Activated CD4-positive, alpha-beta T cell treated with anti-CD3 and anti-CD28 coated beads for 36 hours (primary cell): ENCODE measurements around the gene SMIM31. TPM values are rescaled to one million over a fixed set of nuclear protein-coding genes. Genes with fewer than 3 reads are reported as not detected.

Experiments used
- ATAC-seq: fragments of 200-7000 bp; cut with Tn5 transposase; one replicate; pipeline ENCODE4 v1.10.0; 2021; ENCODE audit warnings: mild to moderate bottlenecking, moderate library complexity
- CTCF ChIA-PET: fragments of 350-600 bp; sonication (Branson Sonifier 250); formaldehyde crosslinking; loops from one replicate; lab custom pipeline; 2021; ENCODE audit warnings: antibody characterized with exemption; lab: Charles Lee
- POLR2A ChIA-PET: fragments of 350-600 bp; sonication (Branson Sonifier 250); formaldehyde crosslinking; loops from one replicate; lab custom pipeline; 2021; ENCODE audit warnings: antibody characterized with exemption, inconsistent platforms; lab: Charles Lee
- DNase-seq: peaks from one replicate; pipeline ENCODE4 v3.0.0-alpha.2; 2020
- H3K27ac Mint-ChIP-seq: one replicate; pipeline ENCODE4 v1.8.0; 2021; ENCODE audit warnings: mixed read lengths
- H3K27me3 Mint-ChIP-seq: one replicate; pipeline ENCODE4 v1.8.0; 2021; ENCODE audit warnings: mixed read lengths
- H3K36me3 Mint-ChIP-seq: one replicate; pipeline ENCODE4 v1.8.0; 2021; ENCODE audit warnings: low read depth, mixed read lengths
- H3K4me1 Mint-ChIP-seq: one replicate; pipeline ENCODE4 v1.8.0; 2021; ENCODE audit warnings: mixed read lengths
- H3K4me3 Mint-ChIP-seq: one replicate; pipeline ENCODE4 v1.8.0; 2021; ENCODE audit warnings: mild to moderate bottlenecking, moderate library complexity, mixed read lengths
- H3K9me3 Mint-ChIP-seq: one replicate; pipeline ENCODE4 v1.8.0; 2021; ENCODE audit warnings: low read depth, mixed read lengths
- intact Hi-C, 2 experiments: fragments of 100-400 bp; cut with DNase I in 1 of 2; cut with micrococcal nuclease in 1 of 2; formaldehyde crosslinking; loops; one replicate each; pipeline versions ENCODE4 v1.14.2 to v1.15.1; 2022 to 2024; cut with DNase I, micrococcal nuclease
- total RNA-seq, 2 experiments: library from RNA; stranded (reverse); gene quantifications; one replicate each; pipeline ENCODE4 v1.2.3, GENCODE V29; 2021

Gene SMIM31
- total RNA-seq, 2 experiments from 2014 or later, result not detected

- no peaks in the 10 kb centered on the region for H3K27me3 Mint-ChIP-seq
- ATAC-seq (no peak), DNase-seq (no peak)
- intact Hi-C loops, result loop anchor here in 1 of 2 experiments (5.0 kb wide), 1 partner anchor 313 kb away; no protein-coding TSS in a partner anchor
- CTCF ChIA-PET, result interaction anchor here (0.6 kb wide), 1 partner anchor 314 kb away, joined by 3 read pairs; no protein-coding TSS in a partner anchor
- no peaks in the 10 kb centered on the region for H3K4me1 Mint-ChIP-seq
- H3K27ac Mint-ChIP-seq, result no peak overlapping the region
- H3K36me3 Mint-ChIP-seq, result no peaks in the 10 kb centered on the region
- H3K9me3 Mint-ChIP-seq, result no peaks in the 10 kb centered on the region
- no peak overlapping the region for H3K4me3 Mint-ChIP-seq
- POLR2A ChIA-PET, result no interaction called here
Measured at GRCh38 chr4:164783976-164784375, 30.0 kb downstream of the SMIM31 start.

GRCh38 chr4:164789047-164789446 lies 35.1 kb downstream of the SMIM31 start:
- ATAC-seq (no peak), DNase-seq (no peak)
- no peaks in the 10 kb centered on the region for H3K4me1 Mint-ChIP-seq
- intact Hi-C loops, result no loop called here
- peaks cover 2% of the 10 kb centered on the region for H3K27me3 Mint-ChIP-seq
- ChIA-PET CTCF (interaction anchor here (0.6 kb wide), 2 partner anchors 43 to 79 kb away, joined by 3 to 5 read pairs; no protein-coding TSS in a partner anchor), POLR2A (no interaction called here)
- H3K36me3 Mint-ChIP-seq, result no peaks in the 10 kb centered on the region
- H3K9me3 Mint-ChIP-seq, result no peaks in the 10 kb centered on the region
- H3K27ac Mint-ChIP-seq, result no peak overlapping the region
- H3K4me3 Mint-ChIP-seq, result no peak overlapping the region

- intact Hi-C loops, result no loop called here
- H3K9me3 Mint-ChIP-seq, result no peaks in the 10 kb centered on the region
- no peaks in the 10 kb centered on the region for H3K36me3 Mint-ChIP-seq
- ChIA-PET CTCF (interaction anchor here (1.0 kb wide), 1 partner anchor 12 kb away, joined by 3 read pairs; no protein-coding TSS in a partner anchor), POLR2A (no interaction called here)
- no peak for DNase-seq
- no peak overlapping the region for H3K4me3 Mint-ChIP-seq
- H3K27ac Mint-ChIP-seq, result no peak overlapping the region
- H3K4me1 Mint-ChIP-seq, result no peaks in the 10 kb centered on the region
- peaks cover 2% of the 10 kb centered on the region for H3K27me3 Mint-ChIP-seq
- ATAC-seq, result no peak
Measured at GRCh38 chr4:164790249-164790648, 36.3 kb downstream of the SMIM31 start.

- no peaks in the 10 kb centered on the region for H3K36me3 Mint-ChIP-seq
- no peaks in the 10 kb centered on the region for H3K9me3 Mint-ChIP-seq
- no peak overlapping the region for H3K27ac Mint-ChIP-seq
- H3K27me3 Mint-ChIP-seq, result peaks cover 3% of the 10 kb centered on the region
- intact Hi-C loops, result no loop called here
- ATAC-seq, result no peak
- H3K4me3 Mint-ChIP-seq, result no peak overlapping the region
- CTCF ChIA-PET, result no interaction called here
- no peak for DNase-seq
- POLR2A ChIA-PET, result interaction anchor here (0.6 kb wide), 1 partner anchor 21 kb away, joined by 4 read pairs; no protein-coding TSS in a partner anchor
- no peaks in the 10 kb centered on the region for H3K4me1 Mint-ChIP-seq
Measured at GRCh38 chr4:164799410-164799809, 45.5 kb downstream of the SMIM31 start.

- H3K27me3 Mint-ChIP-seq, result peaks cover 3% of the 10 kb centered on the region
- ATAC-seq, result no peak
- H3K4me3 Mint-ChIP-seq, result no peak overlapping the region
- H3K4me1 Mint-ChIP-seq, result no peaks in the 10 kb centered on the region
- ChIA-PET CTCF (interaction anchor here (1.5 kb wide), 1 partner anchor 25 kb away, joined by 3 read pairs; no protein-coding TSS in a partner anchor), POLR2A (no interaction called here)
- intact Hi-C loops, result no loop called here
- H3K27ac Mint-ChIP-seq, result no peak overlapping the region
- DNase-seq, result no peak
- H3K36me3 Mint-ChIP-seq, result no peaks in the 10 kb centered on the region
- no peaks in the 10 kb centered on the region for H3K9me3 Mint-ChIP-seq
Measured at GRCh38 chr4:164800786-164801185, 46.9 kb downstream of the SMIM31 start.

GRCh38 chr4:164802301-164802901 lies 48.5 kb downstream of the SMIM31 start:
- Mint-ChIP-seq H3K27ac (no peak overlapping the region), H3K27me3 (peaks cover 3% of the 10 kb centered on the region), H3K9me3 (no peaks in the 10 kb centered on the region), H3K4me3 (no peak overlapping the region), H3K36me3 (no peaks in the 10 kb centered on the region), H3K4me1 (no peaks in the 10 kb centered on the region)
- no peak for DNase-seq
- intact Hi-C loops, result no loop called here
- ATAC-seq, result no peak
- ChIA-PET POLR2A (no interaction called here), CTCF (no interaction called here)

- DNase-seq (no peak), ATAC-seq (no peak)
- H3K4me1 Mint-ChIP-seq, result no peaks in the 10 kb centered on the region
- no peak overlapping the region for H3K4me3 Mint-ChIP-seq
- H3K27me3 Mint-ChIP-seq, result peaks cover 3% of the 10 kb centered on the region
- H3K36me3 Mint-ChIP-seq, result no peaks in the 10 kb centered on the region
- ChIA-PET POLR2A (no interaction called here), CTCF (interaction anchor here (0.6 kb wide), 1 partner anchor 270 kb away, joined by 3 read pairs; no protein-coding TSS in a partner anchor)
- H3K27ac Mint-ChIP-seq, result no peak overlapping the region
- intact Hi-C loops, result no loop called here
- H3K9me3 Mint-ChIP-seq, result no peaks in the 10 kb centered on the region
Measured at GRCh38 chr4:164803702-164804101, 49.8 kb downstream of the SMIM31 start.

GRCh38 chr4:164807611-164808010 lies 53.7 kb downstream of the SMIM31 start:
- no peaks in the 10 kb centered on the region for H3K36me3 Mint-ChIP-seq
- ChIA-PET POLR2A (no interaction called here), CTCF (no interaction called here)
- H3K4me1 Mint-ChIP-seq, result no peaks in the 10 kb centered on the region
- H3K9me3 Mint-ChIP-seq, result no peaks in the 10 kb centered on the region
- intact Hi-C loops, result no loop called here
- ATAC-seq, result no peak
- peaks cover 3% of the 10 kb centered on the region for H3K27me3 Mint-ChIP-seq
- H3K4me3 Mint-ChIP-seq, result no peak overlapping the region
- no peak overlapping the region for H3K27ac Mint-ChIP-seq
- no peak for DNase-seq

- CTCF ChIA-PET, result interaction anchor here (0.6 kb wide), 1 partner anchor 645 kb away, joined by 3 read pairs; no protein-coding TSS in a partner anchor
- Mint-ChIP-seq H3K36me3 (no peaks in the 10 kb centered on the region), H3K27me3 (peaks cover 3% of the 10 kb centered on the region), H3K4me3 (no peak overlapping the region), H3K4me1 (no peaks in the 10 kb centered on the region), H3K9me3 (no peaks in the 10 kb centered on the region), H3K27ac (no peak overlapping the region)
- ATAC-seq (no peak), DNase-seq (no peak)
- POLR2A ChIA-PET, result no interaction called here
- intact Hi-C loops, result no loop called here
Measured at GRCh38 chr4:164813554-164813953, 59.6 kb downstream of the SMIM31 start.

- Mint-ChIP-seq H3K27ac (no peak overlapping the region), H3K4me3 (no peak overlapping the region), H3K9me3 (no peaks in the 10 kb centered on the region), H3K4me1 (no peaks in the 10 kb centered on the region), H3K36me3 (no peaks in the 10 kb centered on the region), H3K27me3 (no peaks in the 10 kb centered on the region)
- POLR2A ChIA-PET, result interaction anchor here (0.6 kb wide), 1 partner anchor 68 kb away, joined by 3 read pairs; no protein-coding TSS in a partner anchor
- ATAC-seq, result no peak
- intact Hi-C loops, result no loop called here
- DNase-seq, result no peak
- CTCF ChIA-PET, result no interaction called here
Measured at GRCh38 chr4:164815711-164816110, 61.8 kb downstream of the SMIM31 start.

GRCh38 chr4:164819366-164819765 lies 65.4 kb downstream of the SMIM31 start:
- peaks cover 10% of the 10 kb centered on the region for H3K27me3 Mint-ChIP-seq
- H3K4me1 Mint-ChIP-seq, result no peaks in the 10 kb centered on the region
- no peak overlapping the region for H3K4me3 Mint-ChIP-seq
- DNase-seq (no peak), ATAC-seq (no peak)
- intact Hi-C loops, result no loop called here
- H3K27ac Mint-ChIP-seq, result no peak overlapping the region
- H3K9me3 Mint-ChIP-seq, result no peaks in the 10 kb centered on the region
- ChIA-PET CTCF (no interaction called here), POLR2A (no interaction called here)
- H3K36me3 Mint-ChIP-seq, result no peaks in the 10 kb centered on the region

- Mint-ChIP-seq H3K4me1 (no peaks in the 10 kb centered on the region), H3K27me3 (peaks cover 10% of the 10 kb centered on the region), H3K36me3 (no peaks in the 10 kb centered on the region), H3K4me3 (no peak overlapping the region), H3K27ac (no peak overlapping the region), H3K9me3 (no peaks in the 10 kb centered on the region)
- no peak for DNase-seq
- ATAC-seq, result no peak
- ChIA-PET CTCF (interaction anchor here (0.6 kb wide), 1 partner anchor 612 kb away, joined by 4 read pairs; no protein-coding TSS in a partner anchor), POLR2A (no interaction called here)
- intact Hi-C loops, result no loop called here
Measured at GRCh38 chr4:164821711-164822110, 67.8 kb downstream of the SMIM31 start.
